SK-N-SH (cell line): ENCODE results near the gene PTGFRN. TPM values are rescaled to one million over a fixed set of nuclear protein-coding genes. Genes with fewer than 3 reads are reported as not detected.
A peak's percentile ranks its signal among the peaks of the same experiment; 100 is the strongest.

Experiments used
- CTCF ChIA-PET: fragments of 300-600, 350-600 bp; formaldehyde crosslinking; extraction: SDS; loops from one replicate; lab custom pipeline; 2021; lab: Yijun Ruan, JAX
- POLR2A ChIA-PET: fragments of 350-600 bp; sonication (Branson Sonifier 250); formaldehyde crosslinking; extraction: SDS; loops from one replicate; lab custom pipeline; 2020; ENCODE audit warnings: antibody characterized with exemption, inconsistent platforms; lab: Yijun Ruan, JAX
- DNase-seq: peaks from one replicate; pipeline ENCODE4 v3.0.0; 2012
- H2AFZ ChIP-seq: fragments of 200-600 bp; sonication (generic); 2 replicates; pipeline ENCODE4 v1.8.1; 2016; ENCODE audit warnings: antibody characterized with exemption, mild to moderate bottlenecking, low read depth
- H3F3A ChIP-seq: fragments of 200-600 bp; sonication (generic); replicated peaks from 2 replicates; pipeline ENCODE3; 2016; ENCODE audit warnings: antibody characterized with exemption, mild to moderate bottlenecking; ENCODE audit not compliant: insufficient read depth
- H3K27ac ChIP-seq, 2 experiments: fragments of 200-500 bp in 1 of 2; fragments of 200-600 bp in 1 of 2; sonication (Bioruptor generic) in 1 of 2; sonication (generic), shearing (Covaris generic) in 1 of 2; 2 replicates each; pipeline versions ENCODE4 v1.5.1 to v1.6.1; 2014 to 2016; ENCODE audit warnings: low read depth in 2 of 2, inconsistent platforms in 1 of 2, low read length in 1 of 2, mild to moderate bottlenecking in 1 of 2, mixed read lengths in 1 of 2
- H3K27me3 ChIP-seq: fragments of 200-600 bp; sonication (generic), shearing (Covaris generic); 2 replicates; pipeline ENCODE4 v1.6.1; 2016; ENCODE audit warnings: mixed run types; ENCODE audit not compliant: insufficient read depth
- H3K36me3 ChIP-seq, 2 experiments: fragments of 200-500 bp in 1 of 2; fragments of 200-600 bp in 1 of 2; sonication (Bioruptor generic) in 1 of 2; sonication (generic) in 1 of 2; replicated peaks in 1 of 2; 2 replicates each; pipeline versions ENCODE3 to v1.5.1; 2014 to 2016; ENCODE audit warnings: low read length in 1 of 2, mild to moderate bottlenecking in 1 of 2; ENCODE audit not compliant: insufficient read depth in 2 of 2, control insufficient read depth in 1 of 2
- H3K4me1 ChIP-seq, 2 experiments: fragments of 200-500 bp in 1 of 2; fragments of 200-600 bp in 1 of 2; sonication (Bioruptor generic) in 1 of 2; sonication (generic), shearing (Covaris generic) in 1 of 2; 2 replicates each; pipeline versions ENCODE4 v1.5.1 to v1.6.1; 2014 to 2016; ENCODE audit warnings: low read depth in 1 of 2, low read length in 1 of 2, mixed run types in 1 of 2; ENCODE audit not compliant: insufficient read depth in 2 of 2, control insufficient read depth in 1 of 2
- H3K4me2 ChIP-seq: fragments of 200-600 bp; sonication (generic), shearing (Covaris generic); 2 replicates; pipeline ENCODE4 v1.6.1; 2017; ENCODE audit warnings: mixed run types
- H3K4me3 ChIP-seq, 2 experiments: fragments of 200-500 bp in 1 of 2; fragments of 200-600 bp in 1 of 2; sonication (Bioruptor generic) in 1 of 2; sonication (generic), shearing (Covaris generic) in 1 of 2; 2 replicates each; pipeline versions ENCODE4 v1.5.1 to v1.8.1; 2014 to 2016; ENCODE audit warnings: low read depth in 2 of 2, inconsistent platforms in 1 of 2, low read length in 1 of 2, mild to moderate bottlenecking in 1 of 2, mixed read lengths in 1 of 2, moderate library complexity in 1 of 2
- H3K79me2 ChIP-seq: fragments of 200-600 bp; sonication (generic); 2 replicates; pipeline ENCODE4 v1.8.1; 2017; ENCODE audit warnings: mild to moderate bottlenecking; ENCODE audit not compliant: insufficient read depth
- H3K9ac ChIP-seq: fragments of 200-600 bp; sonication (generic); 2 replicates; pipeline ENCODE4 v1.6.1; 2017; ENCODE audit warnings: mixed run types
- H3K9me2 ChIP-seq: fragments of 200-600 bp; sonication (generic); 2 replicates; pipeline ENCODE4 v1.6.1; 2017; ENCODE audit warnings: mixed run types
- H3K9me3 ChIP-seq: fragments of 200-600 bp; sonication (generic); 2 replicates; pipeline ENCODE4 v1.6.1; 2017; ENCODE audit warnings: mixed run types, mild to moderate bottlenecking, moderate library complexity
- H4K20me1 ChIP-seq: fragments of 200-600 bp; sonication (generic); 2 replicates; pipeline ENCODE4 v1.6.1; 2017; ENCODE audit warnings: mild to moderate bottlenecking, mixed run types; ENCODE audit not compliant: insufficient read depth
- CTCF ChIP-seq: fragments of 200-600 bp; sonication (generic); IDR thresholded peaks from 2 replicates; pipeline ENCODE4 v1.6.1; 2017; ENCODE audit warnings: antibody characterized with exemption, mild to moderate bottlenecking, moderate library complexity
- ELF1 ChIP-seq: IDR thresholded peaks from 2 replicates; pipeline ENCODE4 v1.4.0; 2012
- FOSL2 ChIP-seq: IDR thresholded peaks from 2 replicates; pipeline ENCODE4 v1.4.0; 2012; ENCODE audit warnings: low read depth, mild to moderate bottlenecking, moderate library complexity, borderline replicate concordance
- GATA2 ChIP-seq: sonication (generic); formaldehyde crosslinking; IDR thresholded peaks from 2 replicates; pipeline ENCODE4 v1.5.0; 2020; ENCODE audit warnings: mild to moderate bottlenecking, missing genetic modification reagents
- MAX ChIP-seq: IDR thresholded peaks from 2 replicates; pipeline ENCODE4 v1.4.0; 2012; ENCODE audit warnings: low read depth
- POLR2AphosphoS5 ChIP-seq: IDR thresholded peaks from 2 replicates; pipeline ENCODE4 v1.6.1; 2012; ENCODE audit warnings: low read depth, low read length
- RAD21 ChIP-seq: IDR thresholded peaks from 2 replicates; pipeline ENCODE4 v1.6.1; 2012; ENCODE audit warnings: mild to moderate bottlenecking, low read length
- RFX5 ChIP-seq: IDR thresholded peaks from 2 replicates; pipeline ENCODE4 v1.6.1; 2012; ENCODE audit warnings: mild to moderate bottlenecking, improper control_type of control experiment, low read length
- RXRA ChIP-seq: IDR thresholded peaks from 2 replicates; pipeline ENCODE4 v1.4.0; 2012; ENCODE audit warnings: low read depth, mild to moderate bottlenecking, borderline replicate concordance
- SMC3 ChIP-seq: IDR thresholded peaks from 2 replicates; pipeline ENCODE4 v1.6.1; 2012; ENCODE audit warnings: low read depth, low read length, improper control_type of control experiment
- USF1 ChIP-seq: IDR thresholded peaks from 2 replicates; pipeline ENCODE4 v1.4.0; 2012; ENCODE audit warnings: low read depth, borderline replicate concordance
- WGBS: methylation state at CpG from one replicate; pipeline ENCODE4 v1.1.6; 2017; ENCODE audit warnings: low lambda C conversion rate; 5-methylcytosine and 5-hydroxymethylcytosine counted together
- polyA plus RNA-seq, 3 experiments: library from polyadenylated mRNA; depleted of rRNA; stranded (reverse); fragments of >200 nt; gene quantifications; 2 replicates each; pipeline ENCODE4 v1.2.3, GENCODE V29; 2012
- TF ChIP-seq, protein P1 (sequence below): fragments of 150-350 bp; IDR thresholded peaks from 2 replicates; pipeline ENCODE4 v1.6.1; 2017; ENCODE audit warnings: antibody characterized with exemption, low read length, low read depth, borderline replicate concordance

The PTGFRN gene
- polyA plus RNA-seq, 1 of the 3 experiments (the other 2 are of a cell fraction), result 22.4 TPM

DNA sequence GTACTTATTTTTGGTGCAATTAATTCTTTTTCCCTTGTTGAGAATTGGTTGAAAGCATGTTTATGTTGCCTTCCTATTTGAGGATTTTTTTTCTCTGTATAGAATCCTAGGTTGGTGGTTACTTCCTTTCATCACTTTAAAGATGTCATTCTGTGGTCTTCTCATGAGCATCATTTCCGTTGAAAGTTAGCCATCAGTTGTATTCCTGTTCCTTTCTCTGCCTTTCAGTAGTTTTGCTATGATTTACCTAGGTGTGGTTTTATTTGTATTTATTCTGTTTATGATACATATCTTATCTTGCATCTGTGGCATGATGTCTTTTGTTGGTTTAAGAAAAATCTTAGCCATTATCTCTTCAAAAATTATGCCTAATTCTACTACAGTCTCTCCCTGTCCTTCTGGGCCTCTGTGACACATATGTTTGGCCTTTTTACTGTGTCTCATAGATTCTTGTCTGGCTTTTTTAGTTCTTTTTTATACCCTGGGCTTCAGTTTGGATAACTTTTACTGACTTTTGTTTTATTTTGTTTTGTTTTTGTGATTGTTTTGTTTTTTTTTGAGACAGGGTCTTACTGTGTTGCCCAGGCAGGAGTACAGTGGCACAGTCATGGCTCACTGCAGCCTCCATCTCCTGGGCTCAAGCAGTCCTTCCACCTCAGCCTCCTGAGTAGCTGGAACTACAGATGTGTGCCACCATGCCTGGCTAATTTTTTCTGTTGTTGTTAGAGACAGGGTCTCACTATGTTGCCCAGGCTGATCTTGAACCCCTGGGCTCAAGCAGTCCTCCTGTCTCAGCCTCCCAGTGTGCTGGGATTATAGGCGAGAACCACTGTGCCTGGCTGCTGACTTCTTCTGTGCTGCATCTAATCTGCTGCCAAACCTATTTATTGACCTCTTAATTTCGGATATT is 24.1 kb downstream of the PTGFRN start:
- H3K36me3 ChIP-seq, result no peaks in the 10 kb centered on the region
- CTCF ChIA-PET, result interaction anchor here (1.1 to 1.6 kb wide), 6 partner anchors 8 to 359 kb away, joined by 3 to 13 read pairs (median 4); no protein-coding TSS in a partner anchor
- H3K9me2 ChIP-seq, result no peaks in the 10 kb centered on the region
- H3K27ac ChIP-seq, result no peak overlapping the region
- peaks cover 0 to under 1% of the 10 kb centered on the region in 2 experiments; a peak in 1 of 4 replicates for H3K4me1 ChIP-seq
- TF ChIP-seq, protein P1, sequence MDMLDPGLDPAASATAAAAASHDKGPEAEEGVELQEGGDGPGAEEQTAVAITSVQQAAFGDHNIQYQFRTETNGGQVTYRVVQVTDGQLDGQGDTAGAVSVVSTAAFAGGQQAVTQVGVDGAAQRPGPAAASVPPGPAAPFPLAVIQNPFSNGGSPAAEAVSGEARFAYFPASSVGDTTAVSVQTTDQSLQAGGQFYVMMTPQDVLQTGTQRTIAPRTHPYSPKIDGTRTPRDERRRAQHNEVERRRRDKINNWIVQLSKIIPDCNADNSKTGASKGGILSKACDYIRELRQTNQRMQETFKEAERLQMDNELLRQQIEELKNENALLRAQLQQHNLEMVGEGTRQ, result no peak
- TF ChIP-seq USF1 (no peak), RXRA (no peak), ELF1 (no peak), CTCF (no peak), SMC3 (no peak), POLR2AphosphoS5 (no peak), GATA2 (no peak)
- TF ChIP-seq, all 33 proteins: peak for 0
- H4K20me1 ChIP-seq, result no peaks in the 10 kb centered on the region
- H3K9ac ChIP-seq, result no peak overlapping the region
- WGBS, result 58% methylated on average over 3 of the region's 3 CpGs
- H3F3A ChIP-seq, result no peaks in the 10 kb centered on the region
- H3K27me3 ChIP-seq, result no peaks in the 10 kb centered on the region
- POLR2A ChIA-PET, result no interaction called here
- no peak overlapping the region for H3K4me3 ChIP-seq
- DNase-seq, result no peak
- no peaks in the 10 kb centered on the region for H3K9me3 ChIP-seq
- no peak overlapping the region for H2AFZ ChIP-seq
- no peak overlapping the region for H3K4me2 ChIP-seq
- H3K79me2 ChIP-seq, result no peaks in the 10 kb centered on the region

DNA sequence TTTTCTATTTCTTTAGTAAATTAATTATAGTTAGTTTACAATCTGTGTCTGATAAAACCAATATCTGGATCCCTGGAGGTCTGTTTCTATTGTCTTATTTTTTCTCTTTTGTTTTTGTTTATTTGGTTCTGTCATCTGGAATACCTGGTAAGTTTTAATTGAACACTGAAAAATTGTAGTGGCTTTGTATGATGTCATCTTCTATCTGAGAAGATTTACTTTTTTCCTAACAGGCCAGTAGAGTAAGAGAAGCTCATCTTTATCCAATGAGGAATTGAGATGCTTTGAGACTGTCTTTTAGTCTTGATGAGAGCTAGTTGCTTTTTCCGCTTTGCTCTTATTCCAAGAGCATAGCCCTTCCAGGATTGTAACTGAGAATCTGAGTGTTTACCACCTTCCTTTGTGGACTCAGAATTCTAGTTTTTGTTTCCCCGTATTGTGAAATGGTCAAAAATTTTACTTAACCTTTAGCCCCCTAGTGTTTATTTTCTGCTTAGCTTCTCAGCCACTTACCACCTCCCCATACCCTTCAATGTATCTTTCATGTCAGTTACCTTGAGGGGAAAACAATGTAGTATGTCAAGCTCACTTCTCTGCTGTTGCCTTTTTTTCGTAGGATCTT is 25.0 kb downstream of the PTGFRN start:
- H4K20me1 ChIP-seq, result no peaks in the 10 kb centered on the region
- H3K4me1 ChIP-seq, result no peaks in the 10 kb centered on the region; a peak in 1 of 4 replicates
- no peaks in the 10 kb centered on the region for H3K9me3 ChIP-seq
- WGBS, result 65% methylated on average over 3 of the region's 3 CpGs
- no peak overlapping the region for H3K27ac ChIP-seq
- no peak overlapping the region for H3K4me2 ChIP-seq
- no peaks in the 10 kb centered on the region for H3K79me2 ChIP-seq
- ChIA-PET POLR2A (no interaction called here), CTCF (interaction anchor here (0.7 to 1.6 kb wide), 10 partner anchors 9 to 360 kb away, joined by 3 to 13 read pairs (median 4); no protein-coding TSS in a partner anchor)
- H2AFZ ChIP-seq, result no peak overlapping the region
- no peak overlapping the region for H3K9ac ChIP-seq
- H3K36me3 ChIP-seq, result no peaks in the 10 kb centered on the region
- no peaks in the 10 kb centered on the region for H3F3A ChIP-seq
- H3K4me3 ChIP-seq, result no peak overlapping the region
- H3K27me3 ChIP-seq, result no peaks in the 10 kb centered on the region
- TF ChIP-seq CTCF, result peak; percentile 49
- no peak for TF ChIP-seq MAX
- no peak for TF ChIP-seq FOSL2
- TF ChIP-seq RAD21, result peak; percentile 40
- no peak for TF ChIP-seq RFX5
- TF ChIP-seq, all 33 proteins: peak for 2
- no peaks in the 10 kb centered on the region for H3K9me2 ChIP-seq
- no peak for DNase-seq
